Measurements from ENCODE around the gene GARIN5B.

DNA sequence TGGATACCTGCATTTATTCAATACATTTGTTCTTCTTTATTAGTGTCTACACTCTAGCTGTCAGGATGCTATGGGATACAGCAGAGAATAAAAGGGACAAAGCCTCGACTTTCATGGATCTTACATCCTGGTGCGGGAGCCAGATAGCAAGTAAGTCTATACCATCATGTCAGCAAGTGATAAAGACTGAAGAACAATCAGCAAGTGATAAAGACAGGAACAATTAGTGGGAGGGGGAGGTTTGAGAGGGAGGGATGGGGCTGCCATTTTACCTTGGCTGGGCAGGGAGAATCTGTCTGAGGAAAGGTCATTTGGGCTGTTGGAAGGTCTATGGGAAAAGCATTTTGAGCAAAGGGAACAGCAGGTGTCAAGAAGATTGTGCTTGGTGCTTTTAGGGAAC lies 47.1 kb upstream of the GARIN5B start:
- no peak for TF ChIP-seq BHLHE40 (IDR thresholded peaks at IDR 0.05; ENCODE audit: borderline replicate concordance)
- TF ChIP-seq CTBP1 (IDR thresholded peaks at IDR 0.05; ENCODE audit: borderline replicate concordance): no peak
- no peak for TF ChIP-seq PKNOX1 (IDR thresholded peaks at IDR 0.05)
- no peak for TF ChIP-seq SUZ12 (IDR thresholded peaks at IDR 0.05)
- TF ChIP-seq TARDBP (IDR thresholded peaks at IDR 0.05): no peak
- TF ChIP-seq L3MBTL2 (conservative IDR thresholded peaks at IDR 0.05): no peak

Measured in HEK293T (cell line).